GM18520 (cell line): ENCODE measurements around the gene RNASEH2A.

Source experiments
- ATAC-seq: cut with Tn5 transposase; IDR thresholded peaks from one replicate; pipeline ENCODE4 v1.9.1; 2021; ENCODE audit not compliant: unreplicated experiment

RNASEH2A gene

DNA sequence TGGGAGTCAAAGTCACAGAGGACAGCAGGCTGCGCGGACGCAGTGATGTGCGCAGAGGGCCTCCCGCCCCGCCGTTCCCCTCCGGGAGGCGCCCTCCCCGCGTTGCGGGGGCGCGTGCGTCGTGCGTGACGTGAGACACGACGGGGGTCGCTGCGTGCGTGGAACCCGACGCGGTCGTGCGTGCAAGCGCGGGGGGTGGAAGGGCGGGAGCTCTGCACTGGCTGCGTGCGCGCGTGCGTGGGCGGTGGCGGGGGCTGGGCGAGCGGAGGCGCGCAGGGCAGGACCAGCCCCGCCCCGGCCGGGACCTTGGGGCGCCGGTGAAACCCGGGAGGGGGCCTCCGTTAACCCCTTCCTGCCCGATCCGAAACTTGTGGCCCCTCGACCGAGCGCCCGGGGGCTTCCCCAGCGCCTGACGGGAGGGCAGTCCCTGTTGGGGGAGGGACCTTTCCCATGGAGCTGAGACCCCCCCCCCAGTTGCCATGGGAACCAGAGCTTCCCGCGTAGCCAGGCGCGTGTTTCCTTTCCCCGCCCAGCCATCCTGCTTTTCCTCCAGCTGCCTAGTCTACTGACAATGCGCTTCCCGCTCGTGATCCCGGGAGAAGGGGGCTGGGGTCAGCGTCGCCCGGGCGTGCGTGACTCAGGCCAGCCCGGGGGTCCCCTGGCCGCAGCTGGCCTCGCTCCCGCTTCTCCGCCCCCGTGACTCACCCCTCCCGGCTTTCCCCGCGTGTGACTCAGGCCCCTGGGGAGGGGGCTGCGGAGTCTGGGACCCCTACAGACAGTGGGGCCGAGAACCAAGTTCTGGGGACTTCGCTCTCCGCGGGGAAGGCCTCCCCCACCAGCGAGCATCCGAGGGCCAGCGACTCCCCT is 23.7 kb upstream of the RNASEH2A start:
- no peak for ATAC-seq

DNA sequence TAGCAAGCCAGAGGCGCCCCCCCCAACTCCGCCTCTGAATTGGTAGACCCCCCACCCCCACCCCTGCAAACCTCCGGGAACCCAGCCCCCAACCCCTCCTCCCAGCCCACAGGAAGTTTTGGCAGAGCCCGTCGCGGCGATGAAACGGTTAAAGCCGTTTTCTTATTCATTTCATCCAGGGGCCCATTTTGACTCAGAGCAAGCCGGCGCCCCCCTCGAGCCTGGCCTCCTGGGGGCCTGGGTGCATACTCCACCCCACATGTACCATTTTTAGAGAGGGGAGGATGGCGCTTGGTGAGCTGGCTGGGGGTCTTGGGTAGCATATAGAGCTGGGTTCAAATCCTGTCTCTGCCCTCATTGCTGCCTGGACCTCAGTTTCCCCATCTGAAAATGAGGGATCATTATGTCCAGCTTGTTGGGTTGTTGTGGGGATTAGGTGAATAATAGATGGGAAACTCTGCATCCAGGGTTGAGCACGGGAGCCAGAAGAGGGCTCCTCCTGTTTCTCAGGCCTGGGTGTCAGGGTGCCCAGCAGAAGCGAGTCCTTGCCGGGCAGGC is 23.0 kb upstream of the RNASEH2A start:
- no peak for ATAC-seq

DNA sequence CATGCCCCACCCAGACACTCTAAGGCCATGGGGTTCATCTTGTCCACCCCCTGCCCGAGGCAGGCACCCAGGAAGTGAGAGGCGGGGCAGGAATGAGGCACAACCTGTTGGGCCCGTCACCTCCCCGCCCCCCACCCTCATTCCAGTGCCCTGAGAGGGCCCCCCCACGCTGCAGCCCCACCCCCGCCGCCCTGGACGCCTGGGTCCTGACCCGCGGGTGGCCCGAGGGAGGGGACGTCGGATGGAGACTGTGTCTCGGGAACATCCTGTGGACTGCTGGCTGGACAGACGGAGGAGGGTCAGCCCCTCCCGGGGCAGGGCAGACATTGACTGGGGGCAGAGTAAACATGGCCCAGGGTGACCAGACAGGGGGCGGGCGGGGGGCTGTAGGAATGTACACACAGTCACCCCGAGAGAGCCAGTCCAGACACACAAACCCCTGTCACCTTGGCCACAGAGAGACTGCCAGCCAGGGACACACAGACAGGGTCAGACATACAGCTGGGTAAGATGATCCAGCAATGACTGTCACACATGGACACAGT is 22.5 kb upstream of the RNASEH2A start:
- no peak for ATAC-seq

DNA sequence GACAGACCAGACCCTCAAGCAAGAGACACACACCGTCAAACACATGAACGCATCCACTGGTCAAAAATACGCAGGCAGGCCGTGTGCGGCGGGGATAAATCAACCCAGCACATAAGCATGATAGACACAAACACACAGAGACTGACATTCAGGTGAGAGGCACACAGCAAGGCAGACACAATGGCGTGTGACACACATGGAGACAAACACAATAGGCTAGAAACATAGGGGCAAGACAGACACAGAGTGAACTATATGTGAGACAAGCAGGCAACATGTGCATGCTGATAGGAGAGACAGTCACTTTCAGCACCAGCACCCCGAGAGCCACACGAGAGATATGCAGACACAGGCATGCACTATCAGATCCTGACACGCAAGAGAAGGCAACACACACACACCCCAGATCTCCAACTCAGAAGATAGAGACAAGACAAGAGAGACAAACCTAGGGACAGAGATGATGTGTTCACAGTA is 22.0 kb upstream of the RNASEH2A start:
- ATAC-seq = no peak

DNA sequence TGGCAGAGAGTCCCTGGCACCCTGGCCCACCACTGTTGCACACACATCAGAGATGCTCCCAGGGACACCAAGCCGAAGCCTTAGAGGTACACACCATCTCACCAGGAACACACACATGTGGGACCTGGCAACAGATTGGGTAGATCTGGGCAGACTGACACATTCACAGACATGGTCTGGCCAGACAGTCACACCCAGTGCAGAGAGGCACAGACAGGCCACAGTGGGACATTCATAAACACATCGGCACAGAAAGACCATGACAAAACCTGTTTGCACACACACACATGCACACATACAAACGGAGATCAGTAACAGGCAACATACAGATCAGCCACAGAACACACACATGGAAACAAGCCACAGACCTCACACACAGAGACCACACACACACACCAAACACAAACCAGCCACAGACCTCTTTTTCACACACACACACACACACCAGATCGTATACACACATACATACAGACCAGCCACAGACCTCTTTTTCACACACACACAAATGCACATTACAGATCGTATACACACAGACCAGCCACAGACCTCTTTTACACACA is 21.4 kb upstream of the RNASEH2A start:
- ATAC-seq = no peak

DNA sequence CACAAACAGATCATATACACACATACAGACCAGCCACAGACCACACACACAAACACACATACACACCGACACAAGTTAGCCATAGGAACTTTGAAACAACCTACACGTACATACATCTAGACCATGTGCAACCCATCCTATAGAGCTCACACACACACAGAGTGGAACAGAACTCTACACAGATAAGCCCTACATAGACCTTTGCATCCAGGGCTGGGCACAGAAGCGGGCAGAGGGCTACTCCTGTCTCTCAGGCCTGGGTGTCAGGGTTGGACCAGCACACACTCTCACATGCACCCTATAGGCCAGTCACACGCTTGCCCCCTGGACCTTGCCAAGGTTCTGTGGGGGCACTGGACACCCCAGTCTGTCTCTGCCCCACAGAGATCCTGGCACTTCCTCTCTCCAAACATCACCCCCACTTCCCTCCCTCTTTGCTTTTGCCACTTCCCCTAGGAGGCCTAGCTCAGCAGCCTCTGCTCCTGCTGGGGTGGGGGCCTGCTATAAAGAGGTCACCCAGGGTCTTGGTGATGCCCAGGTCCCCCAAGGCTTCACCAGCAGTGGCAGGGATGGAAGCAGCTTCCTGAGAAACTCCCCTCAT is 20.9 kb upstream of the RNASEH2A start:
- ATAC-seq = no peak

DNA sequence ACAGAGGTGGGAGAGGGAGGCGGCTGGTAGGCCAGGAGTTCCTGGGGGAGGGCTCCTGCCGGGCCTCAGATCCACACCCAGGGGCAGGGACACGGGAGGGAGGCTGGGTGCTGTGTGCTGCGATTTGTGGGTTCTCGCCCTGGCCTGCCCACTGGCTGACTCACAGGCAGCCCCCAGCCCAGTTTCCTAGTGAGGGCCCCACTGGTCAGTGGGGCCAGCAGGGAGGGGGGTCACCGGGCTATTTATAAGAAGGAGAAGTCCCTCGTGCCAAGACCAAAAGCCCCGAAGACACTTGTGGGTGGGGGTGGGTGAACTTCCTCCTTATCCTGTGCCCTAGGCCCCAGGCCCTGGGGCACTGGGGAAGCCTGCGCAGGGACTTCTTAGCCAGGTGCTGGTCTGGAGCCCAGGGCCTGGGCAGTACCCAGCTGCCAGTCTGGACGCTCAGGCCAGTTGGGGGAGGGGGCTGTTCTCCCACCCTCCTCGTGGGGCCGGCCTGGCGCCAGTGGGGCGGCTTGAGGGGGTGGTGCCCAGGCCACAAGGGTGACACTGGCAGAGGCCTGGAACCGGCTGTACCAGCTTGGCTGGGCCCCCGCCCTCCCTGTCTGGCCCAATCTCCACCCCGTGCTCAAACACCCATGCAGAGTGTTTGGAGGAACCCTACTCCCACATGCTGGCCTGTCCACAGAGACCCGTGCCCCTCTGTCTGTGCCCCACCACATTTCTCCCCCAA is 20.1 kb upstream of the RNASEH2A start:
- ATAC-seq = no peak

DNA sequence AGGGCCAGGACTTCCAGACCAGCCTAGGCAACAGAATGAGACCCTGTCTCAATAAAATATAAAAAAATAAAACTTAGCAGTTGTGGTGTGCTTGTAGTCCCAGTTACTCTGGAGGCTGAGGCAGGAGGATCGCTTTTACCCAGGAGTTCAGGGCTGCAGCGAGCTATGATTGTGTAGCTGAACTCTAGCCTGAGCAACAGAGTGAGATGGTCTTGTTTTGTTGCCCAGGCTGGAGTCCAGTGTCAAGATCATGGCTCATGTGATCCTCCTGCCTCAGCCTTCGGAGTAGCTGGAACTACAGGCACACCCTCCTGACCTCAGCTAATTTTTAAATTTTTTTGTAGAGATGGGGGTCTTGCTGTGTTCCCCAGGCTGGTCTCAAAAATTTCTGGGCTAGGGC is 19.4 kb upstream of the RNASEH2A start:
- no peak for ATAC-seq

DNA sequence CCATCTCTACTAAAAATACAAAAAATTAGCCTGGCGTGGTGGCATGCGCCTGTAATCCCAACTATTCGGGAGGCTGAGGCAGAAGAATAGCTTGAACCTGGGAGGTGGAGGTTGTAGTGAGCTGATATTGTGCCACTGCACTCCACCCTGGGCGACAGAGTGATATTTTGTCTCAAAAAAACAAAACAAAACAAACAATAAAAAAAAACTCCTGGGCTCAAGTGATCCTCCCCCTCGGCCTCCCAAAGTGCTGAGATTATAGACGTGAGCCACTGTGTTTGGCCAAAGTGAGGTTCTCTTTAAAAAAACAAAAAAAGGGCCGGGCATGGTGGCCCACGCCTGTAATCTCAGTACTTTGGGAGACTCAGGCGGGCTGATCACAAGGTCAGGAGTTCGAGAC is 18.9 kb upstream of the RNASEH2A start:
- no peak for ATAC-seq

DNA sequence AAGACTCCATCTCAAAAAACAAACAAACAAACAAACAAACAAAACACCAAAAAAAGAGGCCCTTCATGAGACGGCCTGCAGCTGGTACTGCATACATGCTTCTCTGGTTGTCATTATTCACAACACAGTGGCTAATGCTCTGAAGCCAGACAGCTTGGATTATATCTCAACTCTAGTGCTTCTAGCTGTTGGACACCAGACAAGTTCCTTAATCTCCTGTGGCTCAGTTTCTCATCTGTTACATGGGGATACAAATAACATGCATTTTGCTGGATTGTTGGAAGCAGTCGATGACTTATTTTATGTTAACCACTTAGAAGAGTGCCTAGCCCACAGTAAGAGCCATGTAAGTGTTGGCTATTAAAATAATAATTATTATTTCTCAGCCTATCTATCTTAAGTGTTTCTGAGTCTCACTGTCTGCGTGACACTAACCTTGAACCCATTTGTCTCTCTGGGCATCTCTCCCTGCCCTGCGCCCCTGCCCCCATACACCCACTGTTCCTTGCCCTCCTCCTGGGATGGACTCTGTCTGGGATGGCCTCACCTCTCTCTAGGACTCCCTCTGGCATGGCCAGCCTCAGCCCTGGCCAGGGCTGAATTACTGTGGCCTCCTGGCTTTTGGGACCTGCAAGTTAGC is 18.2 kb upstream of the RNASEH2A start:
- ATAC-seq = no peak

DNA sequence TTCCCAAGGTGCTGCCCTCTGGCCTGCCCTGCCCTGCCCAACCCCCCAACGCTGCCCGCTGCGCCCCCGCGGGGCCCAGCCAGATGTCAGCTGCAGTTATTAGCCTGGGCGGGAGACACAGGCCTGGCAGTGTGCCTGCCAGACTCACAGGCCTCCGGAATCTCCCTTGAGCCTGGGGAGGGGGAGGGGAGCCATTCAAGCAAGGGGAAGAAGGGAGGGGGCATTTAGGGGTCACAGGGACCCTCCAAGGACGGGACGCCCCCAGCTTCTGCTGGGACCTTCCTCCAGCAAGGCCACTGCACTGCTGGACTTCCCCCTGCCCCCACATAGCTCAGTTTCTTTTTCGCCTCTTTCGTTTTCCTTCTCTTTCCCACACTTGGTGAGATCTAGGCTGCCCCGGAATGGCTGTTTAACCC is 17.7 kb upstream of the RNASEH2A start:
- no peak for ATAC-seq

DNA sequence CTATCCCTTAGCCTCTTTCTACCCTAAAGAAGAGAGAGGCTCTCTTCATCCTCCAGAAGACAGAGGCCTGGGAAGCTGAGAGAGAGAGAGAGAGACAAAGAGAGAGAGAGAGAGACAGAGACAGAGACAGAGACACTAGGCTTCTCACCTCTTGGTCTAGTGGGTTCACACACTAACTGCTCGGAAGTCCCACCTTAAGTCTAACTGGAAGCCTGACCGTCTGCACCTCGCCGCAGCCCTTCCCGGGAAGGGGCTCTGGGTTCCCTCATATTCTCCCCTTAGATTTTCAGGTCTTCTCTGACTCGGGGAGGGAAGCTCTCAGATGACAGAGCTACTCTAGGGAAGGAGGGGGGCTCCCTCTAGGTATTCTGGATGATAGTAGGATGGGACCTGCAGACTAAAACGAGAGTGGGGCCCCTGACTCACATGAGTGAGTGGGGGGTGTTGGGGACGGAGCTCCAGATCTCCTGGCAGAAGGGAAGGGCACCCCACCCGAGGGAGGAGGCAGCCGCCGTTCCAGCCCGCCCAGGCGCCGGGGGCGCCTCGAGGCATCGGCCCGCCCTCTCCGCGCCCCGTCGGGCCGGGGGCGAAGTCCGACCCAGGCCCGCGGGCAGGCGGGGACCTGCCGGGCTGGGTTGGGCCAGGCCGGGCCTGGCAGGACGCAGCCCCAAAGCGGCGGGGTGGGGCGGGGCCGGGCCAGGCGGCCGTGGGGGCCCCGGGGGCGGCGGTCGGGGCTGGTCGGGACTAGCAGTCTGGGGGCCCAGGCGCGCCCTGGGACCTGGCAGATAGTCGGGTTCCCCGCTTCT is 17.1 kb upstream of the RNASEH2A start:
- no peak for ATAC-seq

DNA sequence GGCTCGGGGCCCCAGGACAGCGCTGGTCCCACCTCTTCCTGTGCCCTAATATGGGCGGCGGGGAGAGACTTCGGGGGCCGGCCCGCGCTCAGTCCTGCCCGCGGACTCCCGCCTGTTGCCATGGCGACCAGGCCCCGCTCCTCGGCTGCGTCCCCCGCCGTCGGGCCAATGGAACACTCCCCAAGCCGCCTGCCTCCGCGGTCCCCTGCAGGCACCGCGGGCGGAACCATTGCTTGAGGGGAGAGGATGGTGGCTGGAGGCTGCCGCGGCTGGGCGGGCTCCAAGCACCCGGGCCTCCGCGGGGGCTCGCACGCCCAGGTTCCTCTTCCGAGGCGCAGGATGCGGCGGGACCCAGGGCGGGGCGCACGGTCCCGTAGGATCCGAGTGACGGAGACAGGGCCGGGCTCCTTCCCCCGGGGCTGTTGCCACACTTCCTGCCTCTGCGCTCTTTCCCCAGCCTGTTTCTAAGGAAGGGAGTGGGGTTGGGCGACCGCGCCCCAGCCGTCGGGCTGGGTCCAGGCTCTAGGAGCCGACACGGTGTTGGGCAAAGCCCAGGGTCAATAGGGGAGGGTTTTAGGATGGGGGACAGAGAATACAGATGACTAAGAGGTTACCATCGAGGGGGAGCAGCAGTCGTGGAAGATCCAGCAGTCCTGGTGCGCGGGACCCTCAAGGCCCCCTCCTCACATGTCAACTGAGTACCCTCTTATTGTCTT is 16.3 kb upstream of the RNASEH2A start:
- ATAC-seq = peak; percentile 27

DNA sequence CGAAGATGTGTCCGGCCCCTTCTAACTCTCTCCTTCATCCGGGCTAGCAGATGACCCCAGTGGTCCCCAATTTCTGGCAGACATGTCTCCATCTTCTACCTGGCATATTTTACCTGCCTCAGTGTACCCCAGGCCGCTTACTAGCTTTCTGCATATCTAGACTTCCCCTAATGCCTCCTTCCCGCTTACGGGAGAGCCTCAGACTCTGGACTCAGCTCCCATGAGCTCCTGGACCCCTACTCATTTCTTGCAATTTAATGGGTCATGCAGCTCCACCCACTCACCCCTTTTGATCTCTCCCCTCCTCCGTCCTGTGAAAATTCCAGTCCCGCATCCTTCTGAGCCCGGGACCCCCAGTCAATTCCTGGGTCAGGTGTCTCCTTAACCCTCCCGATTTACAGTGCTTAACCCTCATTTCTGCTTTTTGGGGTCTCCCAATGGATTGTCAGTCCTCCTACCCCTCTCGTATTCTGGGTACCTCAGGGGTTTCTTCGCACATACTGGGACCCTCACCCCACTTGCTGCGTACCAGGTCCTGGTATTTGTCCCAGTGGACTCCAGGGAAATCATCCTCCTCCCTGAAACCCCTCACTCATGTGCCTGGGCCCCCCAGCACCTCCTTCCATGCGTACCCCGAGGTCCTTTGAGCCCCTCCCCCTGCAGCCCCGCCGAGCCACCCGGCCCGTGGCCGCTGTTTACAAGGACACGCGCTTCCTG is 15.6 kb upstream of the RNASEH2A start:
- ATAC-seq = no peak

DNA sequence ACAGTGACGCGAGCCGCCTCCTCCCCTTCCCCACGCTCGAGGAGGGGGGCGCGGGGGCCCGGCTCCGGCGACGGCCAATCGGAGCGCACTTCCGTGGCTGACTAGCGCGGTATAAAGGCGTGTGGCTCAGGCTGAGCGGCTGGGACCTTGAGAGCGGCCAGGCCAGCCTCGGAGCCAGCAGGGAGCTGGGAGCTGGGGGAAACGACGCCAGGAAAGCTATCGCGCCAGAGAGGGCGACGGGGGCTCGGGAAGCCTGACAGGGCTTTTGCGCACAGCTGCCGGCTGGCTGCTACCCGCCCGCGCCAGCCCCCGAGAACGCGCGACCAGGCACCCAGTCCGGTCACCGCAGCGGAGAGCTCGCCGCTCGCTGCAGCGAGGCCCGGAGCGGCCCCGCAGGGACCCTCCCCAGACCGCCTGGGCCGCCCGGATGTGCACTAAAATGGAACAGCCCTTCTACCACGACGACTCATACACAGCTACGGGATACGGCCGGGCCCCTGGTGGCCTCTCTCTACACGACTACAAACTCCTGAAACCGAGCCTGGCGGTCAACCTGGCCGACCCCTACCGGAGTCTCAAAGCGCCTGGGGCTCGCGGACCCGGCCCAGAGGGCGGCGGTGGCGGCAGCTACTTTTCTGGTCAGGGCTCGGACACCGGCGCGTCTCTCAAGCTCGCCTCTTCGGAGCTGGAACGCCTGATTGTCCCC is 14.9 kb upstream of the RNASEH2A start, which contains the start of gene JUNB:
JUNB (plus strand) TSS at position 142 of the 706 bp plus-strand sequence; CDS start at position 428, 286 bp downstream.
- peak; percentile 22 for ATAC-seq

DNA sequence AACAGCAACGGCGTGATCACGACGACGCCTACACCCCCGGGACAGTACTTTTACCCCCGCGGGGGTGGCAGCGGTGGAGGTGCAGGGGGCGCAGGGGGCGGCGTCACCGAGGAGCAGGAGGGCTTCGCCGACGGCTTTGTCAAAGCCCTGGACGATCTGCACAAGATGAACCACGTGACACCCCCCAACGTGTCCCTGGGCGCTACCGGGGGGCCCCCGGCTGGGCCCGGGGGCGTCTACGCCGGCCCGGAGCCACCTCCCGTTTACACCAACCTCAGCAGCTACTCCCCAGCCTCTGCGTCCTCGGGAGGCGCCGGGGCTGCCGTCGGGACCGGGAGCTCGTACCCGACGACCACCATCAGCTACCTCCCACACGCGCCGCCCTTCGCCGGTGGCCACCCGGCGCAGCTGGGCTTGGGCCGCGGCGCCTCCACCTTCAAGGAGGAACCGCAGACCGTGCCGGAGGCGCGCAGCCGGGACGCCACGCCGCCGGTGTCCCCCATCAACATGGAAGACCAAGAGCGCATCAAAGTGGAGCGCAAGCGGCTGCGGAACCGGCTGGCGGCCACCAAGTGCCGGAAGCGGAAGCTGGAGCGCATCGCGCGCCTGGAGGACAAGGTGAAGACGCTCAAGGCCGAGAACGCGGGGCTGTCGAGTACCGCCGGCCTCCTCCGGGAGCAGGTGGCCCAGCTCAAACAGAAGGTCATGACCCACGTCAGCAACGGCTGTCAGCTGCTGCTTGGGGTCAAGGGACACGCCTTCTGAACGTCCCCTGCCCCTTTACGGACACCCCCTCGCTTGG is 14.1 kb upstream of the RNASEH2A start:
- no peak for ATAC-seq

DNA sequence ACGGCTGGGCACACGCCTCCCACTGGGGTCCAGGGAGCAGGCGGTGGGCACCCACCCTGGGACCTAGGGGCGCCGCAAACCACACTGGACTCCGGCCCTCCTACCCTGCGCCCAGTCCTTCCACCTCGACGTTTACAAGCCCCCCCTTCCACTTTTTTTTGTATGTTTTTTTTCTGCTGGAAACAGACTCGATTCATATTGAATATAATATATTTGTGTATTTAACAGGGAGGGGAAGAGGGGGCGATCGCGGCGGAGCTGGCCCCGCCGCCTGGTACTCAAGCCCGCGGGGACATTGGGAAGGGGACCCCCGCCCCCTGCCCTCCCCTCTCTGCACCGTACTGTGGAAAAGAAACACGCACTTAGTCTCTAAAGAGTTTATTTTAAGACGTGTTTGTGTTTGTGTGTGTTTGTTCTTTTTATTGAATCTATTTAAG is 13.5 kb upstream of the RNASEH2A start:
- ATAC-seq = no peak
